A673 (cell line): ENCODE data around the gene KRTAP5-2. TPM values are rescaled to one million over a fixed set of nuclear protein-coding genes. Genes with fewer than 3 reads are reported as not detected.

Experiments
- BruUV-seq: library from RNA; stranded (reverse); fragments of 400-500 nt; replicated peaks from 2 replicates; lab custom pipeline; 2021; lab: Mats Ljungman, UMichigan
- CTCF ChIA-PET: fragments of 300-600 bp; sonication (Branson Sonifier 250); formaldehyde crosslinking; loops from one replicate; lab custom pipeline; 2022; ENCODE audit warnings: antibody characterized with exemption; lab: Charles Lee
- POLR2A ChIA-PET: fragments of 300-600 bp; sonication (Branson Sonifier 250); formaldehyde crosslinking; loops from one replicate; lab custom pipeline; 2022; ENCODE audit warnings: antibody characterized with exemption; ENCODE audit not compliant: low non-redundant PET; lab: Charles Lee
- DNase-seq: peaks from one replicate; pipeline ENCODE4 v3.0.0-alpha.2; 2015; ENCODE audit warnings: low spot score
- H3K27ac ChIP-seq: fragments of 200-600 bp; sonication (generic); 2 replicates; pipeline ENCODE4 v1.5.1; 2016; ENCODE audit warnings: mixed run types, low read depth, mild to moderate bottlenecking, mixed read lengths, antibody characterized with exemption, low read length; ENCODE audit not compliant: poor library complexity, severe bottlenecking
- H3K27me3 ChIP-seq: fragments of 200-600 bp; sonication (generic); replicated peaks from 2 replicates; pipeline ENCODE4 v1.6.1; 2017; ENCODE audit warnings: mixed run types, low read depth, mild to moderate bottlenecking, mixed read lengths, antibody characterized with exemption, low read length; ENCODE audit not compliant: insufficient read depth, poor library complexity
- H3K36me3 ChIP-seq: fragments of 200-600 bp; sonication (generic); 2 replicates; pipeline ENCODE4 v1.6.1; 2016; ENCODE audit warnings: mixed run types, mild to moderate bottlenecking, mixed read lengths, antibody characterized with exemption, low read length; ENCODE audit not compliant: insufficient read depth, poor library complexity, severe bottlenecking
- H3K4me1 ChIP-seq: fragments of 200-600 bp; sonication (generic); 2 replicates; pipeline ENCODE4 v1.6.1; 2017; ENCODE audit warnings: mixed run types, mild to moderate bottlenecking, mixed read lengths, antibody characterized with exemption, low read length; ENCODE audit not compliant: insufficient read depth, poor library complexity, severe bottlenecking
- H3K4me3 ChIP-seq: fragments of 200-600 bp; sonication (generic); 2 replicates; pipeline ENCODE4 v1.5.1; 2016; ENCODE audit warnings: low read depth, mixed run types, mild to moderate bottlenecking, mixed read lengths, low read length; ENCODE audit not compliant: poor library complexity, severe bottlenecking
- H3K9me3 ChIP-seq: fragments of 200-600 bp; sonication (generic); 2 replicates; pipeline ENCODE4 v1.6.1; 2016; ENCODE audit warnings: mixed run types, low read depth, mild to moderate bottlenecking, mixed read lengths, antibody characterized with exemption, low read length; ENCODE audit not compliant: poor library complexity, severe bottlenecking
- EZH2 ChIP-seq: fragments of 200-600 bp; sonication (generic); IDR thresholded peaks from 2 replicates; pipeline ENCODE4 v1.6.1; 2017; ENCODE audit warnings: borderline replicate concordance, low read depth, mild to moderate bottlenecking, mixed read lengths, antibody characterized with exemption, low read length; ENCODE audit not compliant: poor library complexity, severe bottlenecking
- intact Hi-C: fragments of 100-400 bp; cut with micrococcal nuclease; formaldehyde crosslinking; loops from one replicate; pipeline ENCODE4 v1.10.0; 2022; ENCODE audit not compliant: unreplicated experiment
- total RNA-seq: library from RNA; stranded (reverse); gene quantifications from 2 replicates; pipeline ENCODE4 v1.2.3, GENCODE V29; 2021
- TF ChIP-seq, protein P1 (sequence below): fragments of 300-800, 200-600 bp; sonication (generic); conservative IDR thresholded peaks from 2 replicates; pipeline ENCODE4 v1.5.1; 2017; ENCODE audit warnings: low read depth, mild to moderate bottlenecking, antibody characterized with exemption, low read length, moderate library complexity, mixed read lengths

KRTAP5-2 gene
- total RNA-seq, 1 experiment from 2014 or later: not detected

DNA sequence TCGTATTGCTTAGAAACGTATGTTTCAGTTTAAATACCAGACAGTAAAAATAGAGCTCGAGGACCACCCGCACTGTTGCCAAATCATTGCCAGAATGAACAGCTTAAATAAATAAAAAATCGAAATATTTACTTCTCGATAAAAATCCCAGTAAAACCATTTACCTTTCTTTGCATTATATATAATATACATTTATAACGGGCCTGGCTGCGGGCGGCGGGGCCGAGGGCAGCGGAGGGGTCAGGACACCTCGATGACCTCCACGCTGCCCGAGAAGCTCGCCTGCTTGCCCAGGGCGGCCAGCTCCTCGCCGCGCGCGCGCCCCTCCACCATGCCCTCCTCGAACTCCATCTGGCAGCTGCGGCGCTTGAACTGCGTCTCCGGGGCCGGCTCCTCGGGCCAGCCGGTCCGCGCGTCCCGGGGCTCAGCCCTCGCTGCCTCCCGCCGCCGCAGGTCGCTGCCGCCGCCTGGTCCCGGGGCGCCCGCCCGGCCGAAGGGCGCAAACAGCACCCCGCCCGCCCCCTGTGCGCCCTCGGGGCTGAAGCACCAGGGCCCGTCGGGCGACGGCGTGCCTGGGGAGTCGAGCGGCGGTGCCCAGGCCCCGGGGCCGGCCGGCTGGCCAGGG is 41.7 kb downstream of the KRTAP5-2 start:
- Histone ChIP-seq H3K27me3 (no peaks in the 10 kb centered on the region), H3K9me3 (no peaks in the 10 kb centered on the region), H3K4me3 (no peak overlapping the region), H3K27ac (no peak overlapping the region), H3K36me3 (no peaks in the 10 kb centered on the region), H3K4me1 (no peaks in the 10 kb centered on the region)
- BruUV-seq: no TSS peak
- intact Hi-C loops: no loop called here
- DNase-seq: no peak
- no peak for TF ChIP-seq EZH2
- TF ChIP-seq, protein P1, sequence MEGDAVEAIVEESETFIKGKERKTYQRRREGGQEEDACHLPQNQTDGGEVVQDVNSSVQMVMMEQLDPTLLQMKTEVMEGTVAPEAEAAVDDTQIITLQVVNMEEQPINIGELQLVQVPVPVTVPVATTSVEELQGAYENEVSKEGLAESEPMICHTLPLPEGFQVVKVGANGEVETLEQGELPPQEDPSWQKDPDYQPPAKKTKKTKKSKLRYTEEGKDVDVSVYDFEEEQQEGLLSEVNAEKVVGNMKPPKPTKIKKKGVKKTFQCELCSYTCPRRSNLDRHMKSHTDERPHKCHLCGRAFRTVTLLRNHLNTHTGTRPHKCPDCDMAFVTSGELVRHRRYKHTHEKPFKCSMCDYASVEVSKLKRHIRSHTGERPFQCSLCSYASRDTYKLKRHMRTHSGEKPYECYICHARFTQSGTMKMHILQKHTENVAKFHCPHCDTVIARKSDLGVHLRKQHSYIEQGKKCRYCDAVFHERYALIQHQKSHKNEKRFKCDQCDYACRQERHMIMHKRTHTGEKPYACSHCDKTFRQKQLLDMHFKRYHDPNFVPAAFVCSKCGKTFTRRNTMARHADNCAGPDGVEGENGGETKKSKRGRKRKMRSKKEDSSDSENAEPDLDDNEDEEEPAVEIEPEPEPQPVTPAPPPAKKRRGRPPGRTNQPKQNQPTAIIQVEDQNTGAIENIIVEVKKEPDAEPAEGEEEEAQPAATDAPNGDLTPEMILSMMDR: no peak
- ChIA-PET POLR2A (no interaction called here), CTCF (no interaction called here)

DNA sequence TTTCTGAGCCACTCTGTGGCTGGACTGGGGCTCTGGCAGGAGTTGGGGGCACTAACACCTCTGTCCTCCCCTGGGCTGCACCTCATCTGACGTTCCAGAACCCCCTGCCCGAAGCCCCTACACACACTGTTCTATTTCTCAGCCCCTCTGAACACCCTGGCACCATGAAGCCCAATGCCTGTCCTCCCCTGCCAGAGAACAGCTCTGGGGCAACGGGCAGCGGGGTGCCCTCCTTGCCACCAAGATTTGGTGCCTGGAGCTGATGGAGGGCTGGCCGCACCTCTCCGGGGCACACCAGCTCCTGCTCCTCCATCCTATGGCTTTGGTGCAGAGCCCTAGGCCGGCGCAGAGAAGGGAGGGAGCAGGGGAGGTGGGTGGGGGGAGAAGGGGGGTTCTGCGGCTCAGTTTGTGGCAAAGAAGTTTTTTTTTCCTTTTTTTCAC is 42.4 kb downstream of the KRTAP5-2 start:
- no peaks in the 10 kb centered on the region for H3K27me3 ChIP-seq

DNA sequence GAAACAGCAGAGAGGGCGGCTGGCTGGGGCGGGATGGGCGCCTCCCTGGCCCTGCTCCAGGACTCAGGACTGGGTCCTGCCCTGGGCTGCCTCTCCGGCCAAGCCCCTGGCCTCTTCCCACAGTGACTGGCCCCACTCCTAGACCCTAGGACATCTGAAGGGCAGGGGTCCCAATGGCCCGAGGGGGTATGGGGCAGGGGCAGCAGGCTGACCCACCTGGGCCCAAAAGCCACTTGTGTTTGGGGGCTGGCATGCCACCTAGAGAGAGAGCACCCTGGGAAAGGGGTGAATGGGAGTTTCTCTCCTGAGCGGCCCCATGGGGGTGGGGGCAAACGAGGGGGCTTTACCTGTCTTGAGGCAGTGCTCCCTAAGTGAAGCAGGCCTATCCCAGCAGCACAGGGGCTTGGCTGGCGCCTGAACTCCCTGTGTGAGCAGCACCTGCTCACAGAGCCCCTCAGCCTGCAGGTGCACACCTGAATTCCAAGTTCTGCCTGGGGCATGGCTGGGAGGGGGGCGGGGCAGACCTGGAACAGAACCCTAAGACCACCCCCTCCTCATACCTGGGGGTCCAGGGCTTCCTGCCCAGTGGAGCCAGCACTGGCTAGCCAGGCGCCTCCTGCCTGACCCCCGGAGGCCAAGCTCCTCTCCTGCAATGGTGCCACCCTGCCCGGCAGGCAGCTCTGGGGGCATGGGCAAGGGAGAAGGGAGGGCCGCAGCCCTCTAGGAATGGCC is 42.9 kb downstream of the KRTAP5-2 start:
- Histone ChIP-seq H3K36me3 (no peaks in the 10 kb centered on the region), H3K27ac (no peak overlapping the region), H3K4me1 (no peaks in the 10 kb centered on the region), H3K27me3 (no peaks in the 10 kb centered on the region), H3K4me3 (no peak overlapping the region), H3K9me3 (no peaks in the 10 kb centered on the region)
- no peak for DNase-seq
- no TSS peak for BruUV-seq
- CTCF ChIA-PET: no interaction called here
- TF ChIP-seq, protein P1: no peak
- no peak for TF ChIP-seq EZH2
- intact Hi-C loops: no loop called here
- POLR2A ChIA-PET: no interaction called here

More for the DNA sequence above, 42.4 kb downstream of the KRTAP5-2 start:
- ChIA-PET CTCF (no interaction called here), POLR2A (no interaction called here)
- Histone ChIP-seq H3K27ac (no peak overlapping the region), H3K4me1 (no peaks in the 10 kb centered on the region), H3K4me3 (no peak overlapping the region), H3K36me3 (no peaks in the 10 kb centered on the region), H3K9me3 (no peaks in the 10 kb centered on the region)
- intact Hi-C loops: no loop called here
- DNase-seq: no peak
- no peak for TF ChIP-seq EZH2
- TF ChIP-seq, protein P1: no peak
- no TSS peak for BruUV-seq
